CD4-positive, CD25-positive, alpha-beta regulatory T cell (primary cell): ENCODE measurements around the gene MCTS1. TPM values are rescaled to one million over a fixed set of nuclear protein-coding genes. Genes with fewer than 3 reads are reported as not detected.

ENCODE experiments used
- ATAC-seq, 2 donors: fragments of 150-1000 bp; cut with Tn5 transposase; one replicate each; pipeline ENCODE4 v1.10.0; 2021; ENCODE audit warnings: low read depth in 2 of 2, moderate number of reproducible peaks in 2 of 2, moderate library complexity in 1 of 2
- DNase-seq, 3 donors: peaks; one replicate each; pipeline versions ENCODE4 v3.0.0 to v3.0.0-alpha.2; 2012 to 2022; ENCODE audit warnings: mixed read lengths in 1 of 3
- H3K27ac ChIP-seq: one replicate; pipeline ENCODE4 v1.7.0; 2013; ENCODE audit warnings: mild to moderate bottlenecking, low read length; ENCODE audit not compliant: insufficient read depth, poor library complexity, severe bottlenecking
- H3K27me3 ChIP-seq: one replicate; pipeline ENCODE4 v1.7.0; 2013; ENCODE audit warnings: low read length; ENCODE audit not compliant: control insufficient read depth, insufficient read depth
- H3K36me3 ChIP-seq: one replicate; pipeline ENCODE4 v1.7.0; 2013; ENCODE audit warnings: mild to moderate bottlenecking, low read length, moderate library complexity; ENCODE audit not compliant: control insufficient read depth, insufficient read depth
- H3K4me1 ChIP-seq: 2 replicates; pipeline ENCODE4 v1.7.0; 2013; ENCODE audit warnings: mild to moderate bottlenecking, low read length; ENCODE audit not compliant: insufficient read depth, control insufficient read depth, poor library complexity, severe bottlenecking
- H3K4me3 ChIP-seq: one replicate; pipeline ENCODE4 v1.7.0; 2013; ENCODE audit warnings: low read depth, mild to moderate bottlenecking, low read length, moderate library complexity
- H3K9me3 ChIP-seq, 2 experiments: 1 replicate in 1 of 2; 2 replicates in 1 of 2; pipeline ENCODE4 v1.7.0; 2013; ENCODE audit warnings: low read length in 2 of 2, mild to moderate bottlenecking in 1 of 2, moderate library complexity in 1 of 2; ENCODE audit not compliant: control insufficient read depth in 2 of 2
- H3K27ac Mint-ChIP-seq, 3 donors: one replicate each; pipeline ENCODE4 v1.8.0; 2020 to 2022; ENCODE audit warnings: mild to moderate bottlenecking in 3 of 3, mixed read lengths in 3 of 3, moderate library complexity in 2 of 3
- H3K27me3 Mint-ChIP-seq: one replicate; pipeline ENCODE4 v1.8.0; 2022; ENCODE audit warnings: mild to moderate bottlenecking, mixed read lengths
- H3K36me3 Mint-ChIP-seq: one replicate; pipeline ENCODE4 v1.8.0; 2020; ENCODE audit warnings: mixed read lengths
- H3K4me1 Mint-ChIP-seq, 4 donors: one replicate each; pipeline ENCODE4 v1.8.0; 2020 to 2022; ENCODE audit warnings: mixed read lengths in 4 of 4, mild to moderate bottlenecking in 1 of 4
- H3K4me3 Mint-ChIP-seq, 4 donors: one replicate each; pipeline ENCODE4 v1.8.0; 2020 to 2022; ENCODE audit warnings: mild to moderate bottlenecking in 4 of 4, mixed read lengths in 4 of 4, moderate library complexity in 3 of 4
- H3K9me3 Mint-ChIP-seq, 7 donors: one replicate each; pipeline ENCODE4 v1.8.0; 2020 to 2022; ENCODE audit warnings: mixed read lengths in 7 of 7, mild to moderate bottlenecking in 3 of 7, moderate library complexity in 2 of 7
- polyA plus RNA-seq, 4 donors: library from polyadenylated mRNA; unstranded; fragments of 300-500 nt; fragmentation: Illumina TruSeq; gene quantifications; one replicate each; pipeline ENCODE4 v1.2.3, GENCODE V29; 2021
- total RNA-seq: library from RNA; stranded (reverse); gene quantifications from one replicate; pipeline ENCODE4 v1.2.3, GENCODE V29; 2022

The MCTS1 gene, protein sequence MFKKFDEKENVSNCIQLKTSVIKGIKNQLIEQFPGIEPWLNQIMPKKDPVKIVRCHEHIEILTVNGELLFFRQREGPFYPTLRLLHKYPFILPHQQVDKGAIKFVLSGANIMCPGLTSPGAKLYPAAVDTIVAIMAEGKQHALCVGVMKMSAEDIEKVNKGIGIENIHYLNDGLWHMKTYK
- 18.1 TPM for total RNA-seq
- 10 to 100 TPM; 57.5 to 93.6 (median 72.7) TPM for polyA plus RNA-seq

DNA sequence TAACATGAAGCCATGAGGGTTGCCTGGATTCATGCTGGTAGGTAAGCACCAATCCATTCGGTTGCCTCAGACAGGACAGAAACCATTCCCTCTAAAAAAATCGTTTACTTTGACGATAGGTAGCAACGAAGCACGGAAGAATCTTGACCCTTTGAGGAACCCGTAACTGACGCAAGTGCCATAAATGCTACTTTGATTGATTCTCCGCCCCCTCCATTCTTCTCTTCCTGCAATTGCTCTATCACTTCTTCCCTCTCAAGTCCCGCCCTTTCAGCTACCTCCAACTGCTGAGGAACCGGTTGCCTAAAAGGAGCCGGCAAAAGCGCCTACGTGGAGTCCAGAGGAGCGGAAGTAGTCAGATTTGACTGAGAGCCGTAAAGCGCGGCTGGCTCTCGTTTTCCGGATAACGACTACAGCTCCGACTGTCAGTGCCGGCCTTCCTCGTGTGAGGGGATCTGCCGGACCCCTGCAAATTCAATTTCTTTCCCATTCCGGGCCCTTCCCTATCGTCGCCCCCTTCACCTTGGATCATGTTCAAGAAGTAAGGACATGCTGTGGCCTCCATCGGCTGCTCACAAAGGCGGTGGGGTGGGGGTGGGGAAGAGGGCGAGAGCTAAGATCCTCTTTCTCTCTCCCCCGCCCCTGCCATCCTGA is at the start of gene MCTS1:
Gene MCTS1 (plus strand): TSS at position 395 of the 654 bp plus-strand sequence. CDS start 136 bp downstream, at position 531.
- DNase-seq (peak; percentile 73 to 95 (median 84)), ATAC-seq (peak; percentile 92 to 95)
- Histone ChIP-seq H3K36me3 (peaks cover 13% of the 10 kb centered on the region), H3K27me3 (no peaks in the 10 kb centered on the region), H3K27ac (peak within 1 kb of the TSS; percentile 88), H3K4me3 (peak within 1 kb of the TSS; percentile 92), H3K4me1 (peaks cover 4% of the 10 kb centered on the region), H3K9me3 (no peaks in the 10 kb centered on the region)
- peaks cover 2 to 15% (median 8%) of the 10 kb centered on the region in 4 donors for H3K4me1 Mint-ChIP-seq
- peak within 1 kb of the TSS; percentile 92 to 99 (median 97) for H3K27ac Mint-ChIP-seq
- H3K9me3 Mint-ChIP-seq, result peaks cover 0 to 4% (median 0%) of the 10 kb centered on the region in 7 donors
- no peaks in the 10 kb centered on the region for H3K36me3 Mint-ChIP-seq
- H3K27me3 Mint-ChIP-seq, result no peaks in the 10 kb centered on the region
- H3K4me3 Mint-ChIP-seq, result peak within 1 kb of the TSS; percentile 92 to 100 (median 96)

DNA sequence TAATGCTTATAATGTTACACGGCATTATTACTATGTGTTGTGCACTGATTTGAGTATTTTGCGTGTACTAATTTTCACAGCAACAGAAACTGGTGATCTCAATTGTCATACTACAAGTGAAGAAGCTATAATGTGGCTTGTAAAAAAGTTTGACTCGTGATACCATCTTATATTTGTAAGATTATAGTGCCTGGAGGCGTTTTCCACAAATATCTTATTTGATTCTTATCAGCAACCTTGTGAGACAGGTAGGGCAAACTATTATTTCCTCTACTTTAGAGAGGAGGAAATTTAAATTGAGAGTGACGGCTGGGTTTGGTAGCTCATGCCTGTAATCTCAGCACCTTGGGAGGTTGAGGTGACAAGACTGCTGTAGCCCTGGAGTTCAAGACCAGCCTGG is 47.6 kb upstream of the MCTS1 start:
- no peak overlapping the region for H3K27ac Mint-ChIP-seq

DNA sequence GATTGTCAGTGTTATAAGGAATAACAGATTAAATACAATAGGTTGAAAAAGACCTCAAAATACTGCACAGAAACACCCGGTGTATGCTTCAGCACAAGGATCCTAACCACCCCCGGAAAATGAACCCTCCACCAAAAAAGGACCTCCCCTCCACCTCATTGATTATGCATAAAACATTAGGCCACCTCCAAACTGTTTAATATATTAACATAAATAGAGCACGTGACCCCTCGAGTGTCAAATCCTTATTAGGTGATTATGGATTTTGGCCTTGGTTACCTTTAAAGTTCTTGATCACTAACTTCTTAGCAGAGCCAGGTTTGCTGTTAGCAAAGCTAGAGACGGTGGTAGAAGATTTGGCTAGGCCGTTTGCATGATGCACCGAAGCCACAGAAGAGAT is 44.1 kb upstream of the MCTS1 start:
- H3K36me3 Mint-ChIP-seq, result no peaks in the 10 kb centered on the region
- peak overlapping the region; percentile 89 to 97 (median 96) for H3K4me3 Mint-ChIP-seq
- H3K9me3 ChIP-seq, result no peaks in the 10 kb centered on the region
- H3K36me3 ChIP-seq, result peaks cover under 1% of the 10 kb centered on the region
- H3K4me1 Mint-ChIP-seq, result peaks cover 5 to 42% (median 20%) of the 10 kb centered on the region in 4 donors
- no peaks in the 10 kb centered on the region for H3K27me3 Mint-ChIP-seq
- H3K4me3 ChIP-seq, result peak overlapping the region; percentile 81
- peak in 2 of 3 donors; percentile 22 to 61 for DNase-seq
- H3K27ac ChIP-seq, result peak overlapping the region; percentile 96
- H3K27ac Mint-ChIP-seq, result peak overlapping the region; percentile 96 to 98 (median 97)
- peaks cover 6% of the 10 kb centered on the region for H3K4me1 ChIP-seq
- ATAC-seq, result no peak
- peaks cover 0 to 1% (median 0%) of the 10 kb centered on the region in 7 donors for H3K9me3 Mint-ChIP-seq
- no peaks in the 10 kb centered on the region for H3K27me3 ChIP-seq

More for the DNA sequence above, 47.6 kb upstream of the MCTS1 start:
- H3K9me3 Mint-ChIP-seq, result peaks cover 0 to 1% (median 0%) of the 10 kb centered on the region in 7 donors
- Histone ChIP-seq H3K27me3 (no peaks in the 10 kb centered on the region), H3K9me3 (no peaks in the 10 kb centered on the region), H3K4me1 (peaks cover 7% of the 10 kb centered on the region), H3K36me3 (peaks cover 6% of the 10 kb centered on the region), H3K4me3 (peak overlapping the region; percentile 43), H3K27ac (no peak overlapping the region)
- H3K4me1 Mint-ChIP-seq, result peaks cover 9 to 46% (median 17%) of the 10 kb centered on the region in 4 donors
- H3K36me3 Mint-ChIP-seq, result peaks cover 3% of the 10 kb centered on the region
- DNase-seq (no peak), ATAC-seq (no peak)
- peak overlapping the region; percentile 7 to 58 (median 48) for H3K4me3 Mint-ChIP-seq
- no peaks in the 10 kb centered on the region for H3K27me3 Mint-ChIP-seq

DNA sequence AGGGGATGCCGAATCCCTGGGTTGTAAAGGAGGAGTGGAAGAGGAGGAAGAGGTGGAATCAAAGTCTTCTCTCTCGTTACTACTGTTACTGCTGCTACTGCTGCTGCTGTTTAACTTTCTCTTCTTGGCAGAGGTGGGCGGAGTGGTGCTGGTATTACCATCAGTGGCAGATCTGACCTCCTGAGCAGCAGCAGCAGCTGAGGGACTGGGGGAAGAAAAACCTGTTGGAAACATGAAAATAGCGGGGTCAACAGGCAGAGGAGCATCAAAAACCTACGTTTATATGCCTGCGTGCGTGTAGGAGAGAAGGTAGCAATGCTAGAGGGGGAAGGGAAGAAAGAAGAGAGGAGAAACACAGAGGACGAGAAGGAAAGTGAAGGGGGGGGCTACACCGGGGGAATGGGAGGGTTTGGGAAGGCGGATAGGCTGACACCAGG is 43.5 kb upstream of the MCTS1 start:
- Histone ChIP-seq H3K9me3 (no peaks in the 10 kb centered on the region), H3K36me3 (no peaks in the 10 kb centered on the region), H3K4me1 (peaks cover 6% of the 10 kb centered on the region), H3K27me3 (no peaks in the 10 kb centered on the region), H3K4me3 (peak overlapping the region; percentile 81), H3K27ac (peak overlapping the region; percentile 96)
- Mint-ChIP-seq H3K4me1 (peaks cover 5 to 38% (median 19%) of the 10 kb centered on the region in 4 donors), H3K36me3 (no peaks in the 10 kb centered on the region), H3K27me3 (no peaks in the 10 kb centered on the region), H3K27ac (peak overlapping the region; percentile 96 to 98 (median 97)), H3K9me3 (peaks cover 0 to 1% (median 0%) of the 10 kb centered on the region in 7 donors), H3K4me3 (peak overlapping the region; percentile 89 to 97 (median 96))
- ATAC-seq (peak; percentile 33 to 38), DNase-seq (peak in 2 of 3 donors; percentile 14 to 60)

DNA sequence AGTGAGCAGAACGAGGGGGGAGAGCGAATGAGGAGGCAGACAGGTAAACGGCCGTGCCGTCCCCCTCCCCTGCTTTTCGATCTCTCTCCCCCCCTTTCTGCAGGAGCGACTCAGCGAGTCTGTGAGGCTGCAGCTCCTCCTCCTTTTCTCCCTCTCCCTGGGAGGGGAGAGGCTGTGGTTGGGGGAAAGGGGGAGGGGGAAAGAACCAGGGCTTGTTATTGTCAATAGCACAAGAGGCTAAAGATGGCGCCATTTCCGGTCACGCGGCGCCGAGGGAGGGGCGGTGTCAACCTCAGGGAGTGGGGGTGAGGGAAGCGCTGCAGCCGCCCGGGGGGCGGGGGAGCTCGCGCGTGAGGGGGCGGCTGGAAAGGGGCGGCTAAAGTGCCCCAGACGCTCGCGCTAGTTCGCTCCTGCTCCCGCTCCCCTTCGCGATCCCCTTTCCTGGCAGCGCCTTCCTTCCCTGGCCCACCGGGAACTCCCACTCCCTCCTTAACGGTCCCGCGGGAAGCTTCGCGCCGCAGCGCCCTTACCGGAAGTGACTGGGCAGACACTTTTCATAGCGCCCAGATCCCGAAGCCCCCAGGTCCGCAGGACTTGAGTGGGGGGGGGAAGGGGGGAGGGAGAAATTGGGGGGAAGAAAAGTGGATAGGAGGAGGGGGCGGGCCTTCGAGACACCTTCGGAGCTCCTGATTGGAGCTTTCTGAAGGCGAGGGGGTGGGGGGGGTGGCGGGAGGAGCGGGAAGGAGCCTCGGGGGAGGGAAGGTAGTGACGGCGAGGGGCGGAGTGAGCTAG is 42.9 kb upstream of the MCTS1 start, which contains the start of gene CUL4B:
Gene CUL4B (minus strand): TSS at position 121 of the 792 bp plus-strand sequence. CDS start 324 bp downstream, outside the sequence.
- Histone ChIP-seq H3K27me3 (no peaks in the 10 kb centered on the region), H3K4me1 (peaks cover 6% of the 10 kb centered on the region), H3K9me3 (no peaks in the 10 kb centered on the region), H3K27ac (peak within 1 kb of the TSS; percentile 96), H3K4me3 (peak within 1 kb of the TSS; percentile 82), H3K36me3 (no peaks in the 10 kb centered on the region)
- DNase-seq, result peak; percentile 90 to 95 (median 90)
- ATAC-seq, result peak; percentile 87 to 91
- Mint-ChIP-seq H3K36me3 (no peaks in the 10 kb centered on the region), H3K27ac (peak within 1 kb of the TSS; percentile 96 to 98 (median 97)), H3K9me3 (peaks cover 0 to 1% (median 0%) of the 10 kb centered on the region in 7 donors), H3K4me3 (peak within 1 kb of the TSS; percentile 89 to 97 (median 96)), H3K27me3 (no peaks in the 10 kb centered on the region), H3K4me1 (peaks cover 3 to 33% (median 18%) of the 10 kb centered on the region in 4 donors)

DNA sequence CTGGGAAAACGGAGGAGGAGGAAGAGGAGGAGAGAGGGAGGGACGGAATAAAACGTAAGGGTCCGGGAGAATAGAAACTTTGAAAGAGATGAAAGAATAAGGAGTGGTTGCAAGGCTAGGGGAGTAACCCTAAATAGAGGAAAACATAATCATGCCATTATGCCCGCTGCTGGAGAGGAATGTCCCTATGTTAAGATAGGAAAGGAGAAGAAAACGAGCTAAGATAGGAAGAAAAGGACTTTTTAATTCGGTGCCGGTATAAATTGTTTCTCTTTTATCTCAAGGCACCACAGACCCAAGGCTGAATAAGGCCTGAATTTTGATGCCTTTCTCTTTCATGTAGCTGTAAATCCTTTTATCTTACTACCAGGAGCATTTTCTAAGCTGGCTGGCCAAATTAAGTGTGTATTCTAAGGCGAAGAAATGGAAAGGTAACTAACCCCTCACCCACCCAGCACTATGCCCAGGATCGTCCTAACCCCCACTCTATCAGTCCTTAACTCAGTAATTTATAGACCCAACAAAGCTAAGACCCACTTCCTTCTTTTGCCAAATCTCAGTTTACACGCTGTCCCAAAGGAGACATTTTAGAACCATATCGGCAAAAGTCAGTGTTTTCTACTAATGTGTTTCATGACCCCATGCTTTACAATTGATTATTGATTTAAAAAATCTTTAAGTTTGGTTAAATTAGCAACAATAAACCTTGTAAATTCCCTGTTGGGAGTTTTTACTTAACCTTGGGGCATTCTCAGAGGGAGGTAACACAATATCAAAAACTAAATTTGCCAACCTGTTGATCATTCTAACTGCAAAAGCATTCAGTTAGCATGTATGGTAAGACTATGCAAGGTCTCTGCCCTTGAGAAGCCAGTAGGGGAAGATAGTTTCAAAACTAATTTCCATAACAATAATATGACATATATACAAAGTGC is 42.0 kb upstream of the MCTS1 start:
- H3K9me3 ChIP-seq, result no peaks in the 10 kb centered on the region
- H3K4me3 ChIP-seq, result peak overlapping the region; percentile 82
- peak overlapping the region; percentile 89 to 97 (median 96) for H3K4me3 Mint-ChIP-seq

More for the DNA sequence above, 42.0 kb upstream of the MCTS1 start:
- Histone ChIP-seq H3K27ac (peak overlapping the region; percentile 96), H3K36me3 (no peaks in the 10 kb centered on the region), H3K4me1 (peaks cover 6% of the 10 kb centered on the region), H3K27me3 (no peaks in the 10 kb centered on the region)
- peaks cover 0 to 27% (median 14%) of the 10 kb centered on the region in 4 donors for H3K4me1 Mint-ChIP-seq
- H3K27ac Mint-ChIP-seq, result peak overlapping the region; percentile 96 to 98 (median 97)
- ATAC-seq (no peak), DNase-seq (no peak)
- H3K36me3 Mint-ChIP-seq, result no peaks in the 10 kb centered on the region
- H3K27me3 Mint-ChIP-seq, result no peaks in the 10 kb centered on the region
- H3K9me3 Mint-ChIP-seq, result peaks cover 0 to 1% (median 0%) of the 10 kb centered on the region in 7 donors
